ENCODE data around the gene ZBTB32.

The ZBTB32 gene

DNA sequence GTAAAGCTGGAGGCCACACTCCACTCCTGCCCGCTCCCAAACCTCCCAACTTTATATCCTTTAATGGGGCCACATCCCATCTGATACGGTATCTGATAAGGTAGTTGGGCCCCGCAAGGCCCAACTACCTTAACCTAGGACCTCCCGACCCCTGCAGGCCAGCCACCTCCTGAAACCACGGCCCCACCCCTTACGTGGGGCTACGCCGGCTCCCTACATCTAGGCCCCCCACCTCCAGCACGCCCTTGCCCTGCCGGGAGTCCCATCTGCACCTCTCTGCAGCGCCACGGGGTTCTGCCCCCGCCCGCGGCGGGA, 35.7 kb downstream of the ZBTB32 start:
- TF ChIP-seq, protein P1, sequence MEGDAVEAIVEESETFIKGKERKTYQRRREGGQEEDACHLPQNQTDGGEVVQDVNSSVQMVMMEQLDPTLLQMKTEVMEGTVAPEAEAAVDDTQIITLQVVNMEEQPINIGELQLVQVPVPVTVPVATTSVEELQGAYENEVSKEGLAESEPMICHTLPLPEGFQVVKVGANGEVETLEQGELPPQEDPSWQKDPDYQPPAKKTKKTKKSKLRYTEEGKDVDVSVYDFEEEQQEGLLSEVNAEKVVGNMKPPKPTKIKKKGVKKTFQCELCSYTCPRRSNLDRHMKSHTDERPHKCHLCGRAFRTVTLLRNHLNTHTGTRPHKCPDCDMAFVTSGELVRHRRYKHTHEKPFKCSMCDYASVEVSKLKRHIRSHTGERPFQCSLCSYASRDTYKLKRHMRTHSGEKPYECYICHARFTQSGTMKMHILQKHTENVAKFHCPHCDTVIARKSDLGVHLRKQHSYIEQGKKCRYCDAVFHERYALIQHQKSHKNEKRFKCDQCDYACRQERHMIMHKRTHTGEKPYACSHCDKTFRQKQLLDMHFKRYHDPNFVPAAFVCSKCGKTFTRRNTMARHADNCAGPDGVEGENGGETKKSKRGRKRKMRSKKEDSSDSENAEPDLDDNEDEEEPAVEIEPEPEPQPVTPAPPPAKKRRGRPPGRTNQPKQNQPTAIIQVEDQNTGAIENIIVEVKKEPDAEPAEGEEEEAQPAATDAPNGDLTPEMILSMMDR (IDR thresholded peaks at IDR 0.05; ENCODE audit: extremely low read depth, missing control alignments): no peak

GRCh38 chr19:35740423-35741202, 36.3 kb downstream of the ZBTB32 start:
- TF ChIP-seq, protein P1 (IDR thresholded peaks at IDR 0.05; ENCODE audit: extremely low read depth, missing control alignments): peak; percentile 3
- DNase-seq (ENCODE audit: low spot score): peak; percentile 98

More for the DNA sequence above, 35.7 kb downstream of the ZBTB32 start:
- no peak for DNase-seq (ENCODE audit: low spot score)

GRCh38 chr19:35741203-35741515, 36.8 kb downstream of the ZBTB32 start:
- no peak for DNase-seq (ENCODE audit: low spot score)
- TF ChIP-seq, protein P1 (IDR thresholded peaks at IDR 0.05; ENCODE audit: extremely low read depth, missing control alignments): no peak

DNA sequence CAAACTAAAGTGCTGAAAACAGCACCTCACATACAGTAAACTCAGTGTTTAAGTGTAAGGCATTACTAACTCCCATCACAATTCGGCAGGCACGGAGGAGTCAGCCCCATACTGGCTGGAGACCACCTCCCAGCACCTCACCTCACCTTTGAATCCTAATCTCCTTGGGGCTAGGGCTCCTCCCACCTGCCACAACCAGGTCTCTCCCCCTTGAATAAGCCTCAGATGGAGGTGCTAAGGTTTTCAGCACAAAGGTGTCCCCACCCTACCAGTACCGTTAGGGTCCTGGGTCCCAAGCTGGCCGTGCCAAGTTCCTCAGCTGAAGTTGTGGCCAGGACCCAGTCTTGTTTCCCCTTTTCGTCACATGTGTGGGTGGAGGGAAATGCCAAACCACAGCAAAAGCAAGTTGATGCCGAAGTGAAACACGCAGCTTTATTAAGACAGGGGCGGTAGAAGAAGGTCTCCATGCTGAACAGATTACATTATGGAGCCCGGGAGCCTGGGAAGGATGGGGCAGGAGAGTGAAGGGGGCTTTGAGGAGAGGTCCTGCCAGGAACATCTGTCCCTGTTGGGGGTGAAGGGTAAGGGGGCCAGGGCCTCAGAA, 37.9 kb downstream of the ZBTB32 start, which contains the start of gene IGFLR1:
Gene IGFLR1, minus strand, starts transcription at position 332 of the 604 bp plus-strand sequence. CDS start 1,272 bp downstream, outside the sequence.
- DNase-seq (ENCODE audit: low spot score): peak; percentile 74
- TF ChIP-seq, protein P1 (IDR thresholded peaks at IDR 0.05; ENCODE audit: extremely low read depth, missing control alignments): no peak

DNA sequence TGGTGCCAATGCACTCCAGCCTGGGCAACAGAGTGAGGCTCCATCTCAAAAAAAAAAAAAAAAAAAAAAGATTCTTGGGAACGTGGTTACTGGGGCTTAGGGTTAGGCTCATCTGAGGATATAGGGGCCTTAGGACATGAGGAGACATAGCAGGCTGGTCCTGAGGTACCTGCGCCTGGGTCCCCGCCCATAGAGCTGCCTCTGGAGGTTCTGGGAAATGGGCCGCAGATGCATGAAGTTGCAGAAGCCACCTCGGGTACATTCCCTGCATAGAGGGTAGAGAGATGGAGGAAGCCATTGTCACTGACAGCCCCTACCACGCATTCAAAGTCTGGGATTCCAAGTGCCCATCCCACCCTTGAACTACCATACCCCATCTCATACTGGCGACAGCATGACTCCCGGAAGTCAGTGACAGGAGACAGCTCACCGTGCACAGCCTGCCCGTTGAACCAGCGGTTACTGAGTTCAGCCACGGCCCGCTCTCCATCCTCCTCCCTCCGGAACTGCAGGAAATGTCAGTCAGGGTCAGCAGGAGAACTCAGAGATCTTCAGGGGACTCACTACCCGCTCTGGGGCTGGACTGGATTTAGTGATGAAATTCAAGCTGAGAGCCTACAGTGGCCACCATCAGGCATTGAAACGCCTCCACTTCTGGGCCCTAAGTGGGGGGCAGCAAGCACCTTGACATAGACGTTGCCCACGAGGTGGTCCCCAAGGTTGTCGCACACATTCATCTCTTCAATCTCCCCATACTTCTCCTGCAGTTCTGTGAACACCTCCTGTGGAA, 39.5 kb downstream of the ZBTB32 start:
- TF ChIP-seq, protein P1 (IDR thresholded peaks at IDR 0.05; ENCODE audit: extremely low read depth, missing control alignments): no peak
- DNase-seq (ENCODE audit: low spot score): no peak

DNA sequence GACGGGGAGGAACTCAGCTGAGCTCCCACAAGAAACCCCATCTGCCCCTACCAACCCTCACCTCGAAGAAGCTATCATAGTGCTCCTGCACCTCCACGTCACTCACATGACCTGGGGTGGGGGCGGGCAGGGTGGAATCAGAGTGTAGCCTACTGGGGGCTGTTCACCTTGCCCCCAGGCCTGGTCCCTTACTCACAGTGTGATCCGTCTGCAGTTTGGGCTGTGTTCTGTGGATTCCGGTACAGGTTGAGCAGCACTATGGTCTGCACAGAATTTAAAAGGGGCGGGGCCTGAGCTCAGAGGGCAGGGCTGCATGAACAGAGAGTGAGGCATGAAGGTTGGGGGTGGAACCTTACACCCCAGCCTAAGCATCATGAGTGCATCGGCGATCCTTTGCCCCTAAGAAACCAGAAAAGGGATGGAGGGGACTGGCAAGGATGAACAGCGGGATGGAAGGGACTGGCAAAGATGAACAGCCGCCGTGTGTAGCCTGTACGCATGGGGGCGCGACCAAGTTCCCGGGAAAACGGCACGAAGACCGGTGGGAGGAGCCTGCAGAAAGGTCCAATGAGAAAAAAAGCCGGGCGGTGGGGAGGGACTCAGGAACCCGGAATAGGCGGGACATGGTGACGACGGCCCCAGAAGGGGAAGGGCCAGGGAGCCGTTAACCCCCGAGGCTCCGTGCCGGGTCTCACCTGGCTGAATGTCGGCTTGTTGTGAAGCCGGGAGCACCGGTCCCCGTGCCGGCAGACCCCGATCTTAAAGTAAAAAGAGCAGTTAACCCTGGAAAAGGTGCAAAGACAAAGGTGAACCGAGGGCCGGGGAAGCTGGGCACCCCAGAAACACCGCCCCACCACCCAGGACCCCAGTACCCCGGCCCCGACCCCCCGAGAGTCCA, 40.3 kb downstream of the ZBTB32 start:
- TF ChIP-seq, protein P1 (IDR thresholded peaks at IDR 0.05; ENCODE audit: extremely low read depth, missing control alignments): no peak
- peak; percentile 79 for DNase-seq (ENCODE audit: low spot score)
